Measurements from ENCODE around the gene FUT3.

DNA sequence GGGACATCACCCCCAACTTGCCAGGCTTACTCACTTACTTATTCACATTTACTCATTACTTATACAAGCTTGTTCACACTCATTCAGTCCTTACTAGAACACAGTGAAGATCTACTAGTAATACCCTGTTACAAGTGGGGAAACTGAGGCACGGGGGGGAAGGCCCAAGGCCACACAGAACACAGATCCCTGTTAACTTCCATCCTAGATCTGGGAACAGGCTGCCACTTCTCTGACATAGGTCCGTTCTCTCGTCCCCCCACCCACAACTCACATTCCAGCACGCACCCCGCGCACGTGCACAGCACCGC lies 47.9 kb downstream of the FUT3 start:
- TF ChIP-seq TAF1 (IDR thresholded peaks at IDR 0.05; ENCODE audit: low read depth, low read length) (no peak), POLR2AphosphoS5 (IDR thresholded peaks at IDR 0.05; ENCODE audit: low read depth, low read length) (no peak), POLR2A (IDR thresholded peaks at IDR 0.05; ENCODE audit: low read depth, low read length) (no peak), SPI1 (IDR thresholded peaks at IDR 0.05; ENCODE audit: low read depth, low read length) (no peak), POU2F2 (IDR thresholded peaks at IDR 0.05; ENCODE audit: low read depth, low read length) (no peak)
